Osteoblast (primary cell): ENCODE results near the gene TMEM14B. TPM values are rescaled to one million over a fixed set of nuclear protein-coding genes. Genes with fewer than 3 reads are reported as not detected.

ENCODE experiments used
- DNase-seq: peaks from one replicate; pipeline ENCODE4 v3.0.0; 2011; ENCODE audit warnings: low spot score, mixed read lengths; ENCODE audit not compliant: insufficient read length; ENCODE audit errors: missing footprints
- H2AFZ ChIP-seq: 2 replicates; pipeline ENCODE4 v1.6.0; 2011; ENCODE audit warnings: mild to moderate bottlenecking, low read length
- H3K27ac ChIP-seq: 2 replicates; pipeline ENCODE4 v1.5.1; 2011; ENCODE audit warnings: mild to moderate bottlenecking, low read depth, low read length, moderate library complexity
- H3K27me3 ChIP-seq: 2 replicates; pipeline ENCODE4 v1.6.0; 2012; ENCODE audit warnings: mild to moderate bottlenecking, control low read depth, inconsistent platforms, low read length, moderate library complexity; ENCODE audit not compliant: insufficient read depth
- H3K36me3 ChIP-seq: 2 replicates; pipeline ENCODE4 v1.5.1; 2011; ENCODE audit warnings: mild to moderate bottlenecking, low read length, control low read depth, moderate library complexity; ENCODE audit not compliant: insufficient read depth
- H3K4me1 ChIP-seq: 2 replicates; pipeline ENCODE4 v1.5.1; 2011; ENCODE audit warnings: mild to moderate bottlenecking, low read length, control low read depth, moderate library complexity; ENCODE audit not compliant: insufficient read depth
- H3K4me2 ChIP-seq: 2 replicates; pipeline ENCODE4 v1.6.0; 2011; ENCODE audit warnings: mild to moderate bottlenecking, low read length; ENCODE audit not compliant: insufficient read depth
- H3K4me3 ChIP-seq: fragments of 200-600 bp; sonication (generic); 3 replicates; pipeline ENCODE4 v1.5.1; 2012; ENCODE audit warnings: mild to moderate bottlenecking, low read length, inconsistent platforms; ENCODE audit not compliant: insufficient read depth
- H3K79me2 ChIP-seq: 2 replicates; pipeline ENCODE4 v1.6.0; 2012; ENCODE audit warnings: mild to moderate bottlenecking, low read length, control low read depth, inconsistent platforms; ENCODE audit not compliant: insufficient read depth
- H3K9me3 ChIP-seq: 2 replicates; pipeline ENCODE4 v1.5.1; 2011; ENCODE audit warnings: low read depth, low read length, control low read depth
- H4K20me1 ChIP-seq: 2 replicates; pipeline ENCODE4 v1.6.0; 2012; ENCODE audit warnings: mild to moderate bottlenecking, low read length, control low read depth; ENCODE audit not compliant: insufficient read depth
- CTCF ChIP-seq: IDR thresholded peaks from 2 replicates; pipeline ENCODE4 v1.5.1; 2011; ENCODE audit warnings: mild to moderate bottlenecking, low read depth, low read length, moderate library complexity; ENCODE audit errors: extremely low read depth
- total RNA-seq: library from RNA; depleted of rRNA; stranded (reverse); fragments of >200 nt; gene quantifications from 2 replicates; pipeline ENCODE4 v1.2.3, GENCODE V29; 2012

Gene TMEM14B
- total RNA-seq, 1 donor, result 64.1 TPM

- H3K79me2 ChIP-seq, result no peaks in the 10 kb centered on the region
- no peak for TF ChIP-seq CTCF
- H3K9me3 ChIP-seq, result no peaks in the 10 kb centered on the region
- H3K4me1 ChIP-seq, result no peaks in the 10 kb centered on the region
- H2AFZ ChIP-seq, result no peak overlapping the region
- H3K4me3 ChIP-seq, result no peak overlapping the region
- no peaks in the 10 kb centered on the region for H3K27me3 ChIP-seq
- no peak overlapping the region for H3K27ac ChIP-seq
- no peaks in the 10 kb centered on the region for H3K36me3 ChIP-seq
- H3K4me2 ChIP-seq, result no peak overlapping the region
- DNase-seq, result no peak
- H4K20me1 ChIP-seq, result no peaks in the 10 kb centered on the region
Measured at GRCh38 chr6:10769419-10769818, 21.8 kb downstream of the TMEM14B start.

GRCh38 chr6:10771371-10771894 is 23.8 kb downstream of the TMEM14B start:
- no peak for DNase-seq
- Histone ChIP-seq H3K79me2 (no peaks in the 10 kb centered on the region), H2AFZ (no peak overlapping the region), H3K4me2 (no peak overlapping the region), H3K4me1 (no peaks in the 10 kb centered on the region), H3K27ac (no peak overlapping the region), H3K9me3 (no peaks in the 10 kb centered on the region), H4K20me1 (no peaks in the 10 kb centered on the region), H3K27me3 (no peaks in the 10 kb centered on the region), H3K36me3 (no peaks in the 10 kb centered on the region), H3K4me3 (no peak overlapping the region)
- TF ChIP-seq CTCF, result no peak

- no peak overlapping the region for H2AFZ ChIP-seq
- H3K27ac ChIP-seq, result no peak overlapping the region
- H4K20me1 ChIP-seq, result no peaks in the 10 kb centered on the region
- H3K79me2 ChIP-seq, result no peaks in the 10 kb centered on the region
- H3K4me1 ChIP-seq, result no peaks in the 10 kb centered on the region
- no peak for DNase-seq
- TF ChIP-seq CTCF, result no peak
- H3K27me3 ChIP-seq, result no peaks in the 10 kb centered on the region
- no peak overlapping the region for H3K4me2 ChIP-seq
- no peaks in the 10 kb centered on the region for H3K36me3 ChIP-seq
- H3K9me3 ChIP-seq, result no peaks in the 10 kb centered on the region
- no peak overlapping the region for H3K4me3 ChIP-seq
Measured at GRCh38 chr6:10778230-10778629, 30.6 kb downstream of the TMEM14B start.

GRCh38 chr6:10779076-10779475 is 31.5 kb downstream of the TMEM14B start:
- H3K36me3 ChIP-seq, result no peaks in the 10 kb centered on the region
- TF ChIP-seq CTCF, result no peak
- DNase-seq, result no peak
- H3K4me3 ChIP-seq, result no peak overlapping the region
- no peaks in the 10 kb centered on the region for H3K27me3 ChIP-seq
- no peaks in the 10 kb centered on the region for H3K4me1 ChIP-seq
- no peak overlapping the region for H2AFZ ChIP-seq
- H3K9me3 ChIP-seq, result no peaks in the 10 kb centered on the region
- H4K20me1 ChIP-seq, result no peaks in the 10 kb centered on the region
- no peaks in the 10 kb centered on the region for H3K79me2 ChIP-seq
- no peak overlapping the region for H3K4me2 ChIP-seq
- H3K27ac ChIP-seq, result no peak overlapping the region
